ENCODE measurements around the gene ZMYND8. TPM values are rescaled to one million over a fixed set of nuclear protein-coding genes. Genes with fewer than 3 reads are reported as not detected.

ZMYND8 gene
- 16.8 and 20.5 TPM in 2 replicates for polyA plus RNA-seq
- 35.3 and 42.6 TPM in 2 replicates for polyA minus RNA-seq

GRCh38 chr20:47356526-47357295, at the start of gene ZMYND8:
Gene ZMYND8 (minus strand): TSS chr20:47356699. CDS start chr20:47356670, 29 bp downstream.
- Histone ChIP-seq H3K79me2 (replicated peaks; ENCODE audit: insufficient read depth, low read length) (peaks cover 46% of the 10 kb centered on the region), H3K27ac (ENCODE audit: low read length) (peak within 1 kb of the TSS; percentile 99), H3F3A (ENCODE audit: insufficient read depth, low read length, poor library complexity, severe bottlenecking) (peaks cover 7% of the 10 kb centered on the region), H4K20me1 (ENCODE audit: insufficient read depth) (no peaks in the 10 kb centered on the region), H3K4me2 (ENCODE audit: low read length) (peak within 1 kb of the TSS; percentile 83), H3K9me2 (ENCODE audit: insufficient read depth, low read length) (no peaks in the 10 kb centered on the region), H3K27me3 (ENCODE audit: insufficient read depth, low read depth, low read length) (no peaks in the 10 kb centered on the region), H3K36me3 (ENCODE audit: insufficient read depth, low read length) (no peaks in the 10 kb centered on the region), H3K4me3 (ENCODE audit: low read length) (peak within 1 kb of the TSS; percentile 58), H2AFZ (ENCODE audit: low read depth, low read length) (peak within 1 kb of the TSS; percentile 81), H3K9me3 (ENCODE audit: low read length) (no peaks in the 10 kb centered on the region), H3K9ac (ENCODE audit: low read length) (peak within 1 kb of the TSS; percentile 82)
- TF ChIP-seq MXI1 (conservative IDR thresholded peaks at IDR 0.05; ENCODE audit: poor library complexity, severe bottlenecking) (peak; percentile 13), SMC3 (conservative IDR thresholded peaks at IDR 0.05; ENCODE audit: poor library complexity) (no peak), REST (IDR thresholded peaks at IDR 0.05; ENCODE audit: borderline replicate concordance) (peak; percentile 9), TAF1 (IDR thresholded peaks at IDR 0.05; ENCODE audit: low read depth) (peak; percentile 75), POLR2AphosphoS5 (IDR thresholded peaks at IDR 0.05) (peak; percentile 64)

- Histone ChIP-seq H3K27ac (ENCODE audit: low read length) (no peak overlapping the region), H3F3A (ENCODE audit: insufficient read depth, low read length, poor library complexity, severe bottlenecking) (no peaks in the 10 kb centered on the region), H4K20me1 (ENCODE audit: insufficient read depth) (no peaks in the 10 kb centered on the region), H3K4me3 (ENCODE audit: low read length) (no peak overlapping the region), H3K9me3 (ENCODE audit: low read length) (no peaks in the 10 kb centered on the region), H3K36me3 (ENCODE audit: insufficient read depth, low read length) (no peaks in the 10 kb centered on the region), H2AFZ (ENCODE audit: low read depth, low read length) (no peak overlapping the region), H3K9me2 (ENCODE audit: insufficient read depth, low read length) (no peaks in the 10 kb centered on the region), H3K79me2 (replicated peaks; ENCODE audit: insufficient read depth, low read length) (no peaks in the 10 kb centered on the region), H3K4me2 (ENCODE audit: low read length) (no peak overlapping the region), H3K27me3 (ENCODE audit: insufficient read depth, low read depth, low read length) (no peaks in the 10 kb centered on the region), H3K9ac (ENCODE audit: low read length) (no peak overlapping the region)
- TF ChIP-seq CTCF (IDR thresholded peaks at IDR 0.05; ENCODE audit: poor library complexity, severe bottlenecking) (no peak), RAD21 (conservative IDR thresholded peaks at IDR 0.05) (no peak), POLR2AphosphoS5 (IDR thresholded peaks at IDR 0.05) (no peak), REST (IDR thresholded peaks at IDR 0.05; ENCODE audit: borderline replicate concordance) (no peak), SMC3 (conservative IDR thresholded peaks at IDR 0.05; ENCODE audit: poor library complexity) (no peak), MXI1 (conservative IDR thresholded peaks at IDR 0.05; ENCODE audit: poor library complexity, severe bottlenecking) (no peak), TAF1 (IDR thresholded peaks at IDR 0.05; ENCODE audit: low read depth) (no peak), EZH2 (IDR thresholded peaks at IDR 0.05; ENCODE audit: borderline replicate concordance, insufficient read depth, low read length, poor library complexity, severe bottlenecking) (no peak), EP300 (conservative IDR thresholded peaks at IDR 0.05; ENCODE audit: poor library complexity, severe bottlenecking) (no peak)
These were observed 49.4 kb upstream of the ZMYND8 start for GRCh38 chr20:47405775-47406325.
